Erythroblast (primary cell): Measurements from ENCODE around the gene COL19A1.

Source experiments
- GATA1 ChIP-seq: IDR thresholded peaks from 2 replicates; pipeline ENCODE4 v1.6.1; 2011; ENCODE audit warnings: low read depth, mild to moderate bottlenecking, control low read depth, low read length, moderate library complexity
- POLR2A ChIP-seq: IDR thresholded peaks from 2 replicates; pipeline ENCODE4 v1.6.1; 2011; ENCODE audit warnings: mild to moderate bottlenecking, low read length

DNA sequence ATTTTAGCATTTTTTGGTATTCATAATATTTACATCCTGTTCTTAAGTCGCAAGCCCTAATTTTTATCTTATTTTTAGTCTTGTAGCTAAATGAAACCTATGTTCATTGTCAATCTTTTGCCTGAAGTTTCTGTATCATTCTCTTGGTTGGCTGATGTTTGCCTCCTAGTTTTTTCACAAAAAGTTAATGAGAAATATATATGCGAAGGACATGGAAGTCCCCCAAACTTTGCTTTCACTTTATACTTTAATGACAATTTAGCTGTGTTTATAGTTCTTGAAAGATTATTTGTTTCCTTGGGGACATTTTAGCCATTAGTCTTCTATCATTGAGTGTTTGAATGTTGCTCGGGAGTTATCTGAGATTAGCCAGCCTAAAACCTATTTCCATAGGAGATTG is 118.2 kb downstream of the COL19A1 start:
- no peak for TF ChIP-seq POLR2A
- TF ChIP-seq GATA1, result no peak
